ENCODE results near the gene CACUL1. TPM values are rescaled to one million over a fixed set of nuclear protein-coding genes. Genes with fewer than 3 reads are reported as not detected.

Gene CACUL1
- total RNA-seq, 1 experiment from 2014 or later, result 38.5 TPM

DNA sequence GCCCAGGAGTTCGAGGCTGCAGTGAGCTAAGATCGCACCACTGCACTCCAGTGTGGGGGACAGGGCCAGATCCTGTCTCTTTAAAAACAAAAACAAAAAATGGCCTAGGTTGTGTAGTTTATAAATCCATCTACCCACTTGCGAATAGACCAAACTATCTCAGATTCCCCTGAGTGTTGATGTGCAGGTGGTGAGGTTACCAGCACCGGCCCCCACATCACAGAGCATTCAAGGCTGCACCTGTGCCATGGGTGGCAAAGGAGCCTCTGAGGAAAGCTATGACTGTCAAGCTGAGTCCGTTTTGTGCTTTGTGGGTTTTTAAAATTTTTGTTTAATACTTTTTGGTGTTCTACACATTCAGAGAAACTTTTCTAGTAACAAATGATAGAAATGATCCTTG is 30.8 kb upstream of the CACUL1 start:
- no peak overlapping the region for H3K4ac ChIP-seq (ENCODE audit: low read depth, low read length)
- no peak overlapping the region for H3K18ac ChIP-seq (ENCODE audit: insufficient read length, low read depth, low read length)
- H2AK5ac ChIP-seq (ENCODE audit: insufficient read length, low read length), result no peak overlapping the region
- no peak overlapping the region for H2BK15ac ChIP-seq (ENCODE audit: low read depth, low read length)
- no peak overlapping the region for H2BK5ac ChIP-seq (ENCODE audit: insufficient read length, low read length)
- no peak for DNase-seq
- no peak overlapping the region for H3K14ac ChIP-seq (ENCODE audit: insufficient read depth, low read length)
- H2BK12ac ChIP-seq (ENCODE audit: insufficient read length, low read depth, low read length), result no peak overlapping the region
- no peaks in the 10 kb centered on the region for H3K79me1 ChIP-seq (ENCODE audit: insufficient read depth, low read depth, low read length, poor library complexity, severe bottlenecking)
- no peak overlapping the region for H4K5ac ChIP-seq (ENCODE audit: insufficient read length, low read depth, low read length)
- no peak overlapping the region for H3K27ac ChIP-seq (ENCODE audit: insufficient read length, low read depth, low read length)
- Mint-ChIP-seq H3K4me3 (no peak overlapping the region), H3K4me1 (no peaks in the 10 kb centered on the region), H3K36me3 (ENCODE audit: insufficient read depth in 1 of 3, low read depth in 3 of 3) (peaks cover 0 to 2% (median 0%) of the 10 kb centered on the region in 3 experiments; a peak in 1 of 7 replicates), H3K9me3 (peaks cover 0 to 4% of the 10 kb centered on the region in 2 experiments; a peak in 3 of 5 replicates), H3K27me3 (ENCODE audit: low read depth) (no peaks in the 10 kb centered on the region), H3K27ac (no peak overlapping the region)
- H3K56ac ChIP-seq (ENCODE audit: insufficient read length, low read depth, low read length), result no peak overlapping the region
- no peak for TF ChIP-seq CTCF (conservative IDR thresholded peaks at IDR 0.05)
- no CpG with 5 or more reads among the region's 5 CpGs for WGBS (ENCODE audit: extremely low coverage, insufficient read length, low lambda C conversion rate)
- H4K20me1 ChIP-seq (ENCODE audit: control insufficient read depth, insufficient read depth, insufficient read length), result no peaks in the 10 kb centered on the region
- no peak overlapping the region for H3T11ph ChIP-seq (ENCODE audit: low read length)
- no peak overlapping the region for H2BK20ac ChIP-seq (ENCODE audit: low read depth, low read length, poor library complexity, severe bottlenecking)
- no peak overlapping the region for H4K91ac ChIP-seq (ENCODE audit: insufficient read length, low read depth, low read length)
- H3K23ac ChIP-seq (ENCODE audit: insufficient read length, low read depth, low read length), result no peak overlapping the region
- no peaks in the 10 kb centered on the region for H3K27me3 ChIP-seq (ENCODE audit: insufficient read depth, low read length)
- H2BK120ac ChIP-seq (ENCODE audit: low read depth, low read length, poor library complexity, severe bottlenecking), result no peak overlapping the region
- no peaks in the 10 kb centered on the region for H3K79me2 ChIP-seq (ENCODE audit: insufficient read depth, low read length)
- no peak overlapping the region for H4K8ac ChIP-seq (replicated peaks; ENCODE audit: insufficient read length, low read depth, low read length)
- H2AFZ ChIP-seq (ENCODE audit: low read length), result no peak overlapping the region
- H3K9ac ChIP-seq (ENCODE audit: extremely low read depth, insufficient read length, low read length), result no peak overlapping the region
- no peak overlapping the region for H3K4me2 ChIP-seq (ENCODE audit: insufficient read depth, insufficient read length, low read length)
- H3K9me3 ChIP-seq (ENCODE audit: control insufficient read depth, low read depth, low read length), result no peaks in the 10 kb centered on the region
- no peaks in the 10 kb centered on the region for H3K23me2 ChIP-seq (ENCODE audit: insufficient read length, low read depth, low read length, poor library complexity, severe bottlenecking)
- H3K4me1 ChIP-seq (ENCODE audit: insufficient read depth, low read length), result no peaks in the 10 kb centered on the region

All from H9 (cell line).